OCI-M1 (cell line): ENCODE results near the gene AAGAB.

Experiments
- DNase-seq: peaks from one replicate; lab custom pipeline; 2025; lab: John Stamatoyannopoulos, UW

AAGAB gene

GRCh38 chr15:67188551-67189218, 65.8 kb downstream of the AAGAB start:
- no peak for DNase-seq

DNA sequence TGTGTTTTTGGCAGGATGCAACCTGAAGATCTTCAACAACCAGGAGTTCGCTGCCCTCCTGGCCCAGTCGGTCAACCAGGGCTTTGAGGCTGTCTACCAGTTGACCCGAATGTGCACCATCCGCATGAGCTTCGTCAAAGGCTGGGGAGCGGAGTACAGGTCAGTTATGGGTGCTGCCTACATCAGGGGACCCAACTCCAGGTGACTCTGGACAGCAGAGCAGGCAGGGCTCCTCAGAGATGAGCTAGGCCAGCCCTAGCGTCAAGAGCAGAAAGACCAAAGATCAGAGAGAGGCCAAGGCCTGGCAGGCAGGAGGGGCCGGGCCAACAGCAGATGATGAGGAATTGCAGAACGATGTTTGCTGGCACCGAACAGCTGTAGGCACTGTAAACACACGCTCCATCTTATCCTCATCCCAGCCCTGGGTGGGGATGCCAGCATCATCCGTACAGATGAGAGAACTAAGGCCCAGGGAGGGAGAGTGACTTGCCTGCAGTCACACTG, 67.1 kb downstream of the AAGAB start:
- DNase-seq = no peak

- DNase-seq = no peak
Measured at GRCh38 chr15:67186688-67187087, 67.8 kb downstream of the AAGAB start.

- peak; percentile 28 for DNase-seq
Measured at GRCh38 chr15:67186226-67186649, 68.2 kb downstream of the AAGAB start.

- DNase-seq = no peak
Measured at GRCh38 chr15:67185621-67186225, 68.7 kb downstream of the AAGAB start.

GRCh38 chr15:67185051-67185450, 69.4 kb downstream of the AAGAB start:
- no peak for DNase-seq

GRCh38 chr15:67184208-67184925, 70.1 kb downstream of the AAGAB start:
- DNase-seq = no peak

- no peak for DNase-seq
Measured at GRCh38 chr15:67183443-67184169, 70.9 kb downstream of the AAGAB start.

DNA sequence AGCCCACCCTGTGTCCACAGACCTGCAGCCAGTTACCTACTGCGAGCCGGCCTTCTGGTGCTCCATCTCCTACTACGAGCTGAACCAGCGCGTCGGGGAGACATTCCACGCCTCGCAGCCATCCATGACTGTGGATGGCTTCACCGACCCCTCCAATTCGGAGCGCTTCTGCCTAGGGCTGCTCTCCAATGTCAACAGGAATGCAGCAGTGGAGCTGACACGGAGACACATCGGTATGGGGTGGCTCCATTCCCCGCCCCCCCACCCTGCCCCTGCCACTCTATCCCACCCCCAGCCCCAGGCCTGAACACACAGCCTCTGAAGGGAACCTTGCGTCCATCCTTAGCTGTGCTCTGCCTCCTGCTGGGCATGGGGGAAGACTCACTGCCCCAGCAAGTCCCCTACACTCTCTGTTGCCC, 73.2 kb downstream of the AAGAB start:
- no peak for DNase-seq

GRCh38 chr15:67180514-67181191, 73.8 kb downstream of the AAGAB start:
- no peak for DNase-seq

GRCh38 chr15:67180035-67180434, 74.4 kb downstream of the AAGAB start:
- DNase-seq = no peak

DNA sequence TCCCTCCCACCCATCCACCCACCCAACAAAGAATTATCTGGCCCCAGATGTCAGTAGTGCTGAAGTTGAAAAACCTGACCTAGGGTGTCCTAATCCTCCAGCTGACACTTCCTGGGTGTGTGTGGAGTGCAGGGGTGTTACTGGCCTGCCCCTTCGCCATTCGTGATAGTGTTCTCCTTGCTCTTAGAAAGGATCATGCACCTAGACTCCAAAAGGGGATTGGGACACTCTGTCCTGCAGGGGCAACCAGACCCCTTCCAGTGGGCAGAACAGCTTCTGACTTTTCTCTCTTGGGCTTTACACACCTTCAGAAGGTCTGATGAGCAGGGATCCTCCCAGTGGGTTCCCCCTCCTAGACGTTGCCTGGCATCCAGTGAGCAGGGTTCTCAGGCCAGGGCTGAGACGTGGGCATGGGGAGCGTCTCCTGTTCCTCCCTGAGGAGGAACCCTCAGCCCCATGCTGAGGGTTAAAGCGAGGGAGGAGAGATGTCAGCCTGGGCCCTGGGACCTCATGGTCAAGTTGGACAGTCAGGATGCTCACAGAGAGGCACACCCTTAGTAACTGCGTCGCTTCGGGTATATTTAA, 75.0 kb downstream of the AAGAB start:
- DNase-seq = no peak

DNA sequence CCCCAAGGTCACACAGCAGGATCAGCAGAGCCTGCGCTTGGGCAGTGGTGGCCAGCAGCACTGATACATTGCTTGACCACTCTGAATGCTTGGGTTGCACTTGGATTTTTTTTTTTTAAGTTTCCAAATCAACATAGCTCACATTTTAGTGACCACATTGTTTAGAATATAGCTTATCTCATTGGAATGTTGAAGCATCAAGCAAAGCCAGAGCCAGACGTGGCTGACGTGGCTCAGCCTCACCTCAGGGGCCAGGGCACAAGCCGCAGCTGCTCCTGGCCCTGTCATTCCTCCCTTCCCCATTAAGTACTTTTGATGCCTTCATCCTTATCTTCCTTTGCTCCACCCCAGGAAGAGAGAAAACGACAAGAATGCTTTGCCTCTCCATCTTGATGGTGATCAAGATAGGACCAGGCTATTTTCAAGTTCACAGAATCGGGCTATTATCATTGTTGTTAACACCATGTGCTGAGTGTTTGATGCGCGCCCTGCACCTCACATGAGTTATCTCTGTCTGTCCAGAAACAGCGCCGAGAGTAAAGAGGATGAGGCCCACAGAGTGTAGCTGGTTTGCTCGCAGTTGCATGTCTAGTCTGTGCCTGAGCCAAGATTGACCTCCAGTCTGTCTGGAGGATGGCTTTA, 75.8 kb downstream of the AAGAB start:
- peak; percentile 5 for DNase-seq

- no peak for DNase-seq
Measured at GRCh38 chr15:67177752-67178151, 76.7 kb downstream of the AAGAB start.

DNA sequence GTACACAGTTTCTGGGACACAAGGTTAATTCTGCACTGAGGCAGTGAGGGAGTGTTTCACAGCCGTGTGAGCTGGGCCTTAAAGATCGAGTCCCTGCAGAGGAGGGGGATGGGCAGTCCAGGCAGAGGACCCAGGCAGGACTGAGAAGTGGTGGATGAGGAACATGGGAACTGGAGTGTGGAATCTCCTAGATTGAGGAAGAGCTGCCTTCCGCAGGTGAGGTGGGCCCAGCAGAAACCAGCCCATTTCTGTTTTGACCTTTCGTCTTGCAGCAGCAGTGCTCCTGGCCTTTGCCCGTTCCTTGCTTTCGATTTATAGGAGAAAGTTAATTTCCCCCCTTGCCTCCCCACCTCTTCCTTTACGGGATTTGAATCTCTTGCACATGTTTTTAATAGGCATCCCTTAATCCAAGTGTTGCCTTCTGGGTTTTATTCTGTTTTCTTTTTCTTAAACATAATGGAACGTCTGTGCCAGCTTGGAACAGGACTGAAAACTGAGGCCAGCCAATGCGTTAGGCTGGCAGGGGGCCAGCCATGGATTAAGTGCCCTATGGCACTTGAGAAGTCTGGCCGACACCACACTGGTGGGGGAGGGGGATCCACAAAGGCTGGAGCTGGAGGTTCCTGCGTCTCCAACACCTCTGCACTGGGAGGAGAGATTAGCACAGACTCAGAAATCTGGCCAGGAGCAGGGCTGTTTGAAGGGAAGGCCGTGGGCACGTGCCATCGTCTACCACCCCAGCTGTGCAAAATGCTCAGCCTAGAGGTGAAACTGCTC, 78.1 kb downstream of the AAGAB start:
- DNase-seq = no peak

DNA sequence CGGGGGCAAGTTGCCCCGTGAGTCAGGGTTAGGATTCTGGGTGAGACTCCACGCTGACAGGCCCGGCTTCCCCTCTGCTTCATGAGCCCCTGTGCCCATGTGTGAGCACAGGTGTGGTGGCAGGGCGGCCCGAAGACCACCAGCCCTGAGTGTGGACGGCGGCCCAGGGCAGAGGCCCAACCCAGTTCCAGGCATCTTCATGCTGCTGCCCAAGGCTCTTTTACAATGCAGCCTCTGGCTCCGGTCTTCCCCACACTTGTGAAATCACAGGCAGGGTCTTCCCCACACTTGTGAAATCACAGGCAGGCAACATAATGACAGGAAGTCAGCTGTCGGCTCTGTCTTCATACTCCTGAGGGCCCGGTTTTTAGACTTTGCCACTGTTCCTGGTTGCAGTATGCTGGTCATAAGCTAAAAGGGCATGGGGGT, 78.8 kb downstream of the AAGAB start:
- no peak for DNase-seq

DNA sequence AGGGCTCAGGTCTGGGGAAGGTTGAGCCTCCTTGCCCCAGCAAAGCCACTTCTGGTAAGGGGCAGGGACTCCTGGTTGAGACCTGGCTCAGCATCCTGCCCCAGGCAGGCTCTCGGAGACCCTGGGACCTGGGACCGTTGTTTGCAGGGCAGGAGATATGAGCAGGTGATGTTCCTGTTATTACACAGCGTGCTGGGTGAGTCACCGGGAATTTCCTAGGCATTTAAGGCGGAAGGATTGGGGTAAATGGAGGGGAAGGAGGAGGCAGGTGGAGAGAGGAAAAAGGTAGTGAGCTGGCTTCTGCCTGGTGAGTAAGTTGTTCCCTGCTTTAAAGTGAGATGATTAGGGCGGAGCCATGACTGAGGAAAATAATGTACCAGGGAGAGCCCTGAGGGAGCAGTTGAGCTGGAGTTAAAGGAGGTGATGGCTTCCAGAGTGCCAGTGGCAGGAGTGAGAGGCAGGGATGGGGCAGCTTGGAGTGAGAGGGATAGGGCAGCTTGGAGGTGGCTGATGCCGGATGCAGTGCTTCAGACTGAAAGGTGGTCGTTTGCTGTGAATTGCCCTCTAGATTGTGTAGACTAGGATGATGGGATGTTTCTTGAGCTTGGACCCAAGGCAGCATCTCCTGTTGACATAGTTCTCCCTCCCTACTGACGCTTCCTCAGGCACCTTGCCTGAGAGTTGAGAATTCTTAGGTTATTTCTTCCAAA, 79.4 kb downstream of the AAGAB start:
- no peak for DNase-seq

DNA sequence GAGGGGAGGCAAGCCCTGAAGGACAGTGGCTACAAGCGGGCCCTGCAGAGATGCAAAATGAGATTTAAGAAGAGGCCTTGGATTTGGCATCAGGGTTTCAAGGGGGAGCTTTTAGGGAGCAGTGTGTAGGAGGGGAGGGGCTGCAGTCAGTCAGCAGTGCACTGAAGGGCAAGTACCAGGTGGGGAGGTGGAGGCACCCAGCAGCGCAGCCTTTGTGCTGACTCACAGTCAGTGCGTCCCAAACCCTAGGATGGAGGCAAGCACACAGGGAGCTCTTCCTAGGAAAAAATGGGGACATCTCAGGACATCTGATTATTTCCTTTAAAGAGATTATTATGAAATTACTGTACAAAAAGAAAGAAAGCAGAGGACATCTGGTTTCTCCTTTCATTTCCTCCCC, 80.0 kb downstream of the AAGAB start:
- no peak for DNase-seq

DNA sequence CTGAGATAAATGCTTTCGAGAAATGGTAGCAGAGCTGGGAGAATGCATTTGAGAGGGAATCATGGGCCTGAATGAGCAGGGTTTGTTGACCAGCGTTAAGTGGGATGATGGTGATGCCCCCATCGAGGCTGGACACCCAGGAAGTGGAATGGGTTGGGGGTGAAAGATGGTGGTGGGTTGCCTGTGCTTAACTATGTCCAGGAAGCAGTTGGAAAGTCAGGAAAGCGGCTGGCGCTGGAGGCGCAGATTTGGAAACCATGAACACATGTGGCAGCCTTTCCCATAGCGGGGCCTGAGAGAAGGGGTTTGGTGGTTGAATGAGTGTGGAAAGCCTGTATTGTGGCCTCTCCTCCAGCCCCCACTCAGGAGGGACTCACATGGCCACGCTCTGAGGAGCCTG, 80.7 kb downstream of the AAGAB start:
- DNase-seq = no peak
